Brain microvascular endothelial cell (primary cell): ENCODE results near the gene SLC39A3.

Source experiments
- DNase-seq: peaks from one replicate; pipeline ENCODE4 v3.0.0-alpha.2; 2020
- H3K27ac ChIP-seq: fragments of 250-450 bp; sonication (Bioruptor Pico); 2 replicates; pipeline ENCODE4 v1.5.1; 2020; ENCODE audit warnings: mild to moderate bottlenecking, moderate library complexity
- H3K27me3 ChIP-seq: fragments of 250-450 bp; sonication (Bioruptor Pico); replicated peaks from 2 replicates; pipeline ENCODE4 v1.5.1; 2020; ENCODE audit warnings: mild to moderate bottlenecking
- H3K36me3 ChIP-seq: fragments of 250-450 bp; sonication (Bioruptor Pico); replicated peaks from 2 replicates; pipeline ENCODE4 v1.5.1; 2020; ENCODE audit warnings: mild to moderate bottlenecking
- H3K4me3 ChIP-seq: 2 replicates; pipeline ENCODE4 v1.5.1; 2011; ENCODE audit warnings: low read depth, mild to moderate bottlenecking, control low read depth, low read length, moderate library complexity
- in situ Hi-C: cut with HindIII; loops from 2 replicates; pipeline ENCODE4 v1.10.0; 2017; ENCODE audit warnings: low sequenced_read_pairs, low pct_ligation_motif_present
- TF ChIP-seq, protein P1 (sequence below): IDR thresholded peaks from 2 replicates; pipeline ENCODE4 v1.5.1; 2011; ENCODE audit warnings: low read depth, mild to moderate bottlenecking, moderate library complexity, low read length, control low read depth, inconsistent platforms; ENCODE audit errors: missing control alignments

SLC39A3 gene

DNA sequence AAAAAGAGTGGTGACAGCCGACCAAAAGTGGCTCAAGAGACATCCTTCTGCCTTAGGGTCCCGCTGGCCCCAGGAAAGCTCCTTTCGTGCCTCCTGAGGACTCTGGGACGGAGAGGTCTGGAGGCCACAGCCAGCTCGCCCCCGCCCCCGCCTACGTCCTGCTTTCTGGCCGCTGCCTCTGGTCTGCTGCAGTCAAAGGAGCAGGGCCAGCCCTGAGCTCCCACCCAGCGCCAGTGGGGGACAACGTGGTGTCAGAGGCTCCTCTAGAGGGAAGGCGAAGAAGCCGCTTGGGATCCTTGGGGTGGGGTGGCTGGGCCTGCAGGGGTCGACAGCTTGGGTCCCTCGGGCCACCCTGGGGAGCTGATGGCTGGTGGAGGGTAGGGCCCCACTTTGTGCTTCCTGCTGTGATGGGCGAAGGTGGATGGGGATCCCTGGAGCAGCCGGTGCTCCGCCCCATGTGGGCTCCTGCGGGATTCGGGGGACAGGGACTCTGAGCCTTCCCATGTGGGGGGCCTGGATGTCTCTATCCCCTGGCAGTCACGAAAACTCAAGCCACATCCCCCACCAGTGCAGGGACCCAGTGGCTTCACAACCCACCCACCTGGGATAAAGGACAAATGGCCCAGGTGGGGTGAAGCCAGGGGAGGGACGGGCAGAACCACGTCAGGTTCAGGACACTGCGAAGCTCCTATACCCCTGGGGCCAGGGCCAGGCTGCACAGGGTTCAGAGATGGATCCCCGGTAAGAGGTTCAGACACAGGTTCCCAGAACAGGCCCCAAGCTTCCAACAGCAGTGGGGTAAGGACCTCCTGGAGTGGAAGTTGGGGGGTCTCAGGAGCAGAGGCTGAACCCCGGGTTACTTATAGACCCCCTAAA is 9.6 kb downstream of the SLC39A3 start:
- Histone ChIP-seq H3K4me3 (no peak overlapping the region), H3K27ac (no peak overlapping the region), H3K36me3 (no peaks in the 10 kb centered on the region), H3K27me3 (peaks cover 13% of the 10 kb centered on the region)
- TF ChIP-seq, protein P1, sequence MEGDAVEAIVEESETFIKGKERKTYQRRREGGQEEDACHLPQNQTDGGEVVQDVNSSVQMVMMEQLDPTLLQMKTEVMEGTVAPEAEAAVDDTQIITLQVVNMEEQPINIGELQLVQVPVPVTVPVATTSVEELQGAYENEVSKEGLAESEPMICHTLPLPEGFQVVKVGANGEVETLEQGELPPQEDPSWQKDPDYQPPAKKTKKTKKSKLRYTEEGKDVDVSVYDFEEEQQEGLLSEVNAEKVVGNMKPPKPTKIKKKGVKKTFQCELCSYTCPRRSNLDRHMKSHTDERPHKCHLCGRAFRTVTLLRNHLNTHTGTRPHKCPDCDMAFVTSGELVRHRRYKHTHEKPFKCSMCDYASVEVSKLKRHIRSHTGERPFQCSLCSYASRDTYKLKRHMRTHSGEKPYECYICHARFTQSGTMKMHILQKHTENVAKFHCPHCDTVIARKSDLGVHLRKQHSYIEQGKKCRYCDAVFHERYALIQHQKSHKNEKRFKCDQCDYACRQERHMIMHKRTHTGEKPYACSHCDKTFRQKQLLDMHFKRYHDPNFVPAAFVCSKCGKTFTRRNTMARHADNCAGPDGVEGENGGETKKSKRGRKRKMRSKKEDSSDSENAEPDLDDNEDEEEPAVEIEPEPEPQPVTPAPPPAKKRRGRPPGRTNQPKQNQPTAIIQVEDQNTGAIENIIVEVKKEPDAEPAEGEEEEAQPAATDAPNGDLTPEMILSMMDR, result no peak
- DNase-seq, result no peak
- in situ Hi-C loops, result no loop called here

DNA sequence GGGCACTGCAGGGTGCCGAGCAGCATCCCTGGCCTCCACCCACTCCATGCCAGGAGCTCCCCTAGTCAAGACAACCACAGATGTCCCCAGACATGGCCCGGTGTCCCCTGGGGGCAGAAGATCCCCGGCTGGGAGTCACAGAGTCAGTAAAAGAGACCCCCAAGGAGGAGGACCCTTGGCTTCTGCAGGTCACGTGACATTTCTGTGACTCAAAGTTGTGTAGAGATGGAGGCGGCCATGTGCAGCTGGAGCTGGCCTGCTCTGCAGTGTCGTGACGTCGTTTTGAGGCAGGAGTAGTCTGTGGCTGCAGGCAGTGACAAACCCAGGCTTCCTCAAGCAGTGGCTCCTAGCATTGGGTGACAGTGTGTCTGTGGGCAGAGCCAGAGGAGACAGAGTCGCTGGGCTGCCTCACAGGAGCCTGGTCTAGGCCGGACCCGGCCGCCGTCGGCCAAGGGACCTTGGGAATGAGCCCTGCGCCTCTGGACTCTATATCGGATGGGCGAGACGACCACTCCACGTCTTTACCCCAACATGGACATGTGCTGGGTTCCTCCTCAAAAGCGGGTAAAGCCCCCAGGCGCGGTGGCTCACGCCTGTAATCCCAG is 10.9 kb downstream of the SLC39A3 start:
- Histone ChIP-seq H3K27me3 (peaks cover 13% of the 10 kb centered on the region), H3K36me3 (no peaks in the 10 kb centered on the region), H3K4me3 (no peak overlapping the region), H3K27ac (no peak overlapping the region)
- in situ Hi-C loops, result no loop called here
- DNase-seq, result no peak
- TF ChIP-seq, protein P1, result no peak

DNA sequence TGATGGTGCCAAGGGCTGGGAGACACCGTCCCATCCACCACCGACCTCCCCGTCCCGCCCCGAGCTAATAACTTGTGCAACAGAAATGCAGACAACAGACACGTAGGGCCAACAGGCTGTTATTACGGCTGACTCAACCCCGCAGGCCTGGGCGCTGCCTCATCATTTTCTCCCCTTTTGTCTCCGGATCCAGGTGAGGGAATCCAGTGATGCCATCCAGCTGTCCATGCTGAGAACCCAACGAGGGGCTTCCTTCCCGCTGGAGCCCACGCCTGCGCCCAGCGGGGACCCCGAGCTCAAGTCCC is 12.2 kb downstream of the SLC39A3 start:
- H3K27me3 ChIP-seq, result peaks cover 13% of the 10 kb centered on the region
- H3K36me3 ChIP-seq, result no peaks in the 10 kb centered on the region
- DNase-seq, result no peak
- no peak overlapping the region for H3K27ac ChIP-seq
- in situ Hi-C loops, result no loop called here
- no peak overlapping the region for H3K4me3 ChIP-seq
- TF ChIP-seq, protein P1, result no peak

DNA sequence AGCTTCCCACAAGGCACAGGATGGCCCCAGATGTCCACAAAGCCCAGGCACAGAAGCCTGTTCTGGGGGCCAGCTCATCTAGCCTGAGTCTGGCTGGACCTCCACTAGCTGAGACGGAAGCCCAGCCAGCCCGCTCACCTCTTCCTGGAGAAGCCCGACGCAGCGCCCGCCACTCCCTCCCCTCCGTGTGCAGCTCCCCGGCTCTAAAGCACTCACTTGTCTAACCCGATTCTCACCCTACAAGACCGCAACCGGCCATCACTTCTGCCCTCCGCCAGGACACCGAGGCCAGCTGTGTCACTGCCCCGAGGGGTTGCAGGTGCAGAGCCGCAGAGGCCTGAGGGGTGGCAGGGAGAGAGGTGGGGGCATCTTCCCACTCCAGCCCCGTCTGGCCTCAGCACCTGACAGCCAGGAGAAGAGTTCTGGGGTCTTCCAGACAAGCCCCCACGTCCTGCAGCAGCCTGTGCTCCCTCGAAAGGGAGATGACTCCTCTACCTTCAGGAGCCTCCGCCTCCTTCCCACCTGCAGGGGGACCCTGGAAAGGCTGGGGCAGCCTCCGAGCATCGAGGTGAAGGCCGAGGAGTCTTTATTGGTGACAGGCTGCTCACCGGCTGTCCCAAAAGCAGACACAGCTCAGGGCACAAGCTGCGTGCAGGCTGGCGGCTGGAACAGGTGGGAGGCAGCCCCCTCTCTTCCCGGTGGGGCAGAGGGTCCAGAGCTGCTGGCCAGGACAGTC is 12.7 kb downstream of the SLC39A3 start:
- no peak overlapping the region for H3K27ac ChIP-seq
- peaks cover 13% of the 10 kb centered on the region for H3K27me3 ChIP-seq
- H3K4me3 ChIP-seq, result no peak overlapping the region
- no peaks in the 10 kb centered on the region for H3K36me3 ChIP-seq
- TF ChIP-seq, protein P1, result no peak
- no peak for DNase-seq
- in situ Hi-C loops, result no loop called here

DNA sequence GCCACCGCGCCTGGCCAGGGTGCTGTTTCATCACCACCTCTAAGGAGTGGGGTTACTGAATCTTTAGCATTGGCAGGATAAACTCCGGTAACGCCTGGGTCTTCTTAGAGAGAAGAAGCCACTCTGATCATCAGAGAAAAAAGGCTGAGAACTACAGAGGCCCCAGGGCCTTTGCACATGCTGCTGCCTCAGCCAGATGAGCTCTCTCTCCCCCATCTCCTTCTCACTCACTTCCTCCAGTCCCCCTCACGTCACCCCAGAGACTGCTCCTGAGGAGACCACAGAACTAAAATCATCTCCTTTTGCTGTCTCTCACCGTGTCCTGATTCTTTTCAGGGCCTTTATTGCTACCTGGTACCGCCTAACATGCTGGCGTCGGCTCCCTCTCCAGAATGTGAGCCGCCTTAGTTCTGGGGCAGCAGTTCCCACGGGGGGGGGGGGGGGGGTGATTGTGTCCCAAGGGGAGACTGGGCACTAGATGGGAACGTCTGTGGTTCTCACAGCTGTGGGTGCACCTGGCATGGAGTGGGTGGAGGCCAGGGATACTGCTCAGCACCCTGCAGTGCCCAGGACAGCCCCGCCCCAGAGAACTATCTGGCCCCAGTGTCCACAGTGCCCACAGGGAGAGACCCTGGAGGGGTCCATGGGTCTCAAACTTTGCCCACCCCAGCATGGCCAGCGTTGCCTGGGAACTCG is 13.5 kb downstream of the SLC39A3 start:
- Histone ChIP-seq H3K27me3 (peaks cover 19% of the 10 kb centered on the region), H3K27ac (no peak overlapping the region), H3K36me3 (no peaks in the 10 kb centered on the region), H3K4me3 (no peak overlapping the region)
- in situ Hi-C loops, result no loop called here
- DNase-seq, result no peak
- TF ChIP-seq, protein P1, result no peak
